Measurements from ENCODE around the gene CDS2. TPM values are rescaled to one million over a fixed set of nuclear protein-coding genes. Genes with fewer than 3 reads are reported as not detected.

Gene CDS2
- total RNA-seq, 1 experiment from 2014 or later, result 26.3 TPM

DNA sequence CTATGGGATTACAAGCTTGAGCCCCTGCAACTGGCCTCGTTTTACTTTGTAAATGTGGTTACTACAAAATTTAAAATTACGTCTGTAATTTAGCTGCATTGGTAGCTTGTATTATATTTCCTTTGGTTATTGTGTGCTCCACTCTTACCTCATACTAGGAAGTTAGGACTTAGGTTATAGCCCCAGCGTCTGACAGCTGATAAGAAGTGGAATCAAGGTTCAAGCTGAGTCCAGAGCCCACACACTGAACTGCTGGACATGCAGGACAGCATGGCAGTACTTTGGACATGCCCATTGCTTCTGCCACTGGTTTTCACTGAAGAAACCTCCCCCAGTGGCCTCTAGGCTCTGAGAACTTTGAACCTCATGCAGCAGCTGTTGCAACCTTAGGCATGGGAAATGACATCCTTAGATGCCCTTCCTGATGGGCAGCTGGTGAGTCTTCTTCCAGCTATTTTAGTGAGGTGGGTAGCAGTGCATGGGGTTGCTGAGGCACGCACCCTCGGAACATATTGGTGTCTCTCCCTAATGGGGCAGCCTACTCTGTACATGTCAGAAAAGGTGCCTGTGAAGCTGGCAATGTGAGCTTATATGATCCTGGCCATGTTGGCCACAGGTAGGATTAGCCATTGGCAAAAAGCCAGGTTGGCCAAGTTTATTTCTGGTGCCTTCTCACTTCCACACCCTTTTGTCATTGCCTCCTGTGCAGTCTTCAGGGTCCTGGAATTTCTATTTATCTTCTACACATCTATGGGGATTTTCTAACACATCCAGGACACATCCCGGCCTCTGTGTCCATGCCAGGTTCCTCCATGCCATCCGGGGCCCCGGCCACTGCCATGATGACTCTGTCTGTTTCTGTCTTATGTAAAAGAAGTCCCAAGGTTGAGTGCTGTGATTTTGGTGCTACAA, 85.3 kb downstream of the CDS2 start:
- ChIA-PET POLR2A (interaction anchor here (0.6 kb wide), 1 partner anchor 399 kb away, joined by 4 read pairs; no protein-coding TSS in a partner anchor), CTCF (interaction anchor here (0.5 to 15.9 kb wide), 10 partner anchors 6 to 663 kb away, joined by 3 to 348 read pairs (median 4); partner anchors contain the start of gene CDS2)
- Mint-ChIP-seq H3K27me3 (ENCODE audit: insufficient read depth, unreplicated experiment) (no peaks in the 10 kb centered on the region), H3K4me3 (ENCODE audit: unreplicated experiment) (no peak overlapping the region), H3K4me1 (ENCODE audit: insufficient read depth, unreplicated experiment) (no peaks in the 10 kb centered on the region), H3K36me3 (ENCODE audit: insufficient read depth, unreplicated experiment) (no peaks in the 10 kb centered on the region), H3K9me3 (ENCODE audit: unreplicated experiment) (no peaks in the 10 kb centered on the region), H3K27ac (ENCODE audit: low read depth, unreplicated experiment) (no peak overlapping the region)
- DNase-seq (ENCODE audit: unreplicated experiment), result no peak
- TF ChIP-seq, protein P1, sequence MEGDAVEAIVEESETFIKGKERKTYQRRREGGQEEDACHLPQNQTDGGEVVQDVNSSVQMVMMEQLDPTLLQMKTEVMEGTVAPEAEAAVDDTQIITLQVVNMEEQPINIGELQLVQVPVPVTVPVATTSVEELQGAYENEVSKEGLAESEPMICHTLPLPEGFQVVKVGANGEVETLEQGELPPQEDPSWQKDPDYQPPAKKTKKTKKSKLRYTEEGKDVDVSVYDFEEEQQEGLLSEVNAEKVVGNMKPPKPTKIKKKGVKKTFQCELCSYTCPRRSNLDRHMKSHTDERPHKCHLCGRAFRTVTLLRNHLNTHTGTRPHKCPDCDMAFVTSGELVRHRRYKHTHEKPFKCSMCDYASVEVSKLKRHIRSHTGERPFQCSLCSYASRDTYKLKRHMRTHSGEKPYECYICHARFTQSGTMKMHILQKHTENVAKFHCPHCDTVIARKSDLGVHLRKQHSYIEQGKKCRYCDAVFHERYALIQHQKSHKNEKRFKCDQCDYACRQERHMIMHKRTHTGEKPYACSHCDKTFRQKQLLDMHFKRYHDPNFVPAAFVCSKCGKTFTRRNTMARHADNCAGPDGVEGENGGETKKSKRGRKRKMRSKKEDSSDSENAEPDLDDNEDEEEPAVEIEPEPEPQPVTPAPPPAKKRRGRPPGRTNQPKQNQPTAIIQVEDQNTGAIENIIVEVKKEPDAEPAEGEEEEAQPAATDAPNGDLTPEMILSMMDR (IDR thresholded peaks at IDR 0.05; ENCODE audit: unreplicated experiment), result no peak
- BruUV-seq (replicated peaks), result no TSS peak
- intact Hi-C loops (cut with micrococcal nuclease), result no loop called here

DNA sequence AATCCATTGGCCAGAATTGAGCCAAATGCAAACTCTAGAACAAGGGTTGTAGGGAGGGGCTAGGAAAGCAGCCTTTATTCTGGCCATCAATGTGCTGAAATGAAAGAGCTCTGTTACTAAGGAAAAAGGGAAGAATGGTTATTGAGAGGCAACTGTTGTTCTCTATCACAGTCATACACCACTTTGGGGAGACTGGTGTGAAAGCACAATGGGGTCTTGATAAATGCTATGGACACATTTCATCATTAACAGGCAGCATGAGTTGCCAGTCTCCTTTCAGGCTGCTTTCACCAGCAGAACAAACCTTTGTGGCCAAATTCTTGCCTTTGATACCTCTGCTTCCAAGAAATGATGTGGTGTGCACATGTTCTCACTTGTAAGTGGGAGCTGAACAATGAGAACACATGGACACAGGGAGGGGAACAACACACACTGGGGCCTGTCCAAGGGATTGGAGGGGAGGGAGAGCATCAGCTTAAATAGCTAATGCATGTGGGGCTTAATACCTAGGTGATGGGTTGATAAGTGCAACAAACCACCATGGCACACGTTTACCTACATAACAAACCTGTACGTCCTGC, 86.2 kb downstream of the CDS2 start:
- H3K36me3 Mint-ChIP-seq (ENCODE audit: insufficient read depth, unreplicated experiment), result no peaks in the 10 kb centered on the region
- no peak for DNase-seq (ENCODE audit: unreplicated experiment)
- H3K9me3 Mint-ChIP-seq (ENCODE audit: unreplicated experiment), result no peaks in the 10 kb centered on the region
- TF ChIP-seq, protein P1 (IDR thresholded peaks at IDR 0.05; ENCODE audit: unreplicated experiment), result no peak
- no peak overlapping the region for H3K4me3 Mint-ChIP-seq (ENCODE audit: unreplicated experiment)
- BruUV-seq (replicated peaks), result no TSS peak
- H3K27ac Mint-ChIP-seq (ENCODE audit: low read depth, unreplicated experiment), result no peak overlapping the region
- POLR2A ChIA-PET, result no interaction called here
- H3K4me1 Mint-ChIP-seq (ENCODE audit: insufficient read depth, unreplicated experiment), result no peaks in the 10 kb centered on the region
- no peaks in the 10 kb centered on the region for H3K27me3 Mint-ChIP-seq (ENCODE audit: insufficient read depth, unreplicated experiment)
- intact Hi-C loops (cut with micrococcal nuclease), result no loop called here
- CTCF ChIA-PET, result interaction anchor here (0.8 to 15.9 kb wide), 5 partner anchors 7 to 234 kb away, joined by 3 to 348 read pairs (median 56); partner anchors contain the start of gene CDS2

DNA sequence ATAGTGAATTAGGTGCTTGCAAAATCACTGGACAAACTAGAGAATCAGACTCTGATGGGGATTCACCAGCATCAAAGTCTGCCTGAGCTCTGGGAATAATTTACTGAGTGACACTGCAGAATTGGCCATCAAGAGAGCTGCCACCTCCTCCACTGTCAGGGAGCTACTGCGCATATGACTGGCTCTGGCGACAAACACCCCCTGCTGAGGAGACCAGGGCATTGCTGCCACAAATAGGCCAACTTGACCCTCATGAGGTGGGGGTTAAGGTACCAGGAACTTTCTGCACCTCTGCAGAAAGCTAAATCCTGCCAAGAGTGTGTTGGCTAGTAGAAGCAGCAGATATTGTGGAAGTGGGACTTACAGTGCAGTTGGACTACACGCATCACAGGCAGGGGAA, 88.0 kb downstream of the CDS2 start:
- TF ChIP-seq, protein P1 (IDR thresholded peaks at IDR 0.05; ENCODE audit: unreplicated experiment), result no peak
- POLR2A ChIA-PET, result interaction anchor here (0.7 to 0.8 kb wide), 2 partner anchors 48 to 90 kb away, joined by 4 to 6 read pairs; no protein-coding TSS in a partner anchor
- no peaks in the 10 kb centered on the region for H3K4me1 Mint-ChIP-seq (ENCODE audit: insufficient read depth, unreplicated experiment)
- H3K4me3 Mint-ChIP-seq (ENCODE audit: unreplicated experiment), result no peak overlapping the region
- no TSS peak for BruUV-seq (replicated peaks)
- H3K27me3 Mint-ChIP-seq (ENCODE audit: insufficient read depth, unreplicated experiment), result peaks cover 11% of the 10 kb centered on the region
- no peak for DNase-seq (ENCODE audit: unreplicated experiment)
- no peaks in the 10 kb centered on the region for H3K36me3 Mint-ChIP-seq (ENCODE audit: insufficient read depth, unreplicated experiment)
- H3K27ac Mint-ChIP-seq (ENCODE audit: low read depth, unreplicated experiment), result no peak overlapping the region
- CTCF ChIA-PET, result interaction anchor here (1.2 to 15.9 kb wide), 4 partner anchors 8 to 232 kb away, joined by 3 to 348 read pairs (median 62); no protein-coding TSS in a partner anchor
- no peaks in the 10 kb centered on the region for H3K9me3 Mint-ChIP-seq (ENCODE audit: unreplicated experiment)
- intact Hi-C loops (cut with micrococcal nuclease), result no loop called here

All from MCF 10A (cell line).